GM18858 (cell line): ENCODE data around the gene ANKMY1.

Source experiments
- ATAC-seq: cut with Tn5 transposase; IDR thresholded peaks from one replicate; pipeline ENCODE4 v1.9.1; 2021; ENCODE audit not compliant: unreplicated experiment

Gene ANKMY1

GRCh38 chr2:240478346-240479110 lies 79.3 kb downstream of the ANKMY1 start:
- ATAC-seq = no peak

- ATAC-seq = no peak
These were observed 79.9 kb downstream of the ANKMY1 start for GRCh38 chr2:240477916-240478315.

GRCh38 chr2:240473211-240473610 lies 84.6 kb downstream of the ANKMY1 start:
- no peak for ATAC-seq

- ATAC-seq = no peak
These were observed 85.6 kb downstream of the ANKMY1 start for GRCh38 chr2:240472078-240472790.

GRCh38 chr2:240469740-240470139 lies 88.0 kb downstream of the ANKMY1 start:
- no peak for ATAC-seq

- ATAC-seq = no peak
These were observed 88.5 kb downstream of the ANKMY1 start for GRCh38 chr2:240469239-240469636.

- no peak for ATAC-seq
These were observed 89.2 kb downstream of the ANKMY1 start for GRCh38 chr2:240468303-240469238.

- no peak for ATAC-seq
These were observed 90.0 kb downstream of the ANKMY1 start for GRCh38 chr2:240467659-240468302.

- no peak for ATAC-seq
These were observed 90.6 kb downstream of the ANKMY1 start for GRCh38 chr2:240467149-240467642.

GRCh38 chr2:240466579-240467148 lies 91.1 kb downstream of the ANKMY1 start:
- ATAC-seq = no peak

GRCh38 chr2:240465765-240466578 lies 91.8 kb downstream of the ANKMY1 start:
- ATAC-seq = no peak

GRCh38 chr2:240465268-240465764 lies 92.5 kb downstream of the ANKMY1 start:
- no peak for ATAC-seq

- ATAC-seq = no peak
These were observed 93.1 kb downstream of the ANKMY1 start for GRCh38 chr2:240464514-240465241.

- no peak for ATAC-seq
These were observed 93.8 kb downstream of the ANKMY1 start for GRCh38 chr2:240463866-240464481.

GRCh38 chr2:240463274-240463865 lies 94.4 kb downstream of the ANKMY1 start:
- no peak for ATAC-seq

GRCh38 chr2:240462707-240463273 lies 95.0 kb downstream of the ANKMY1 start:
- no peak for ATAC-seq

- ATAC-seq = no peak
These were observed 95.6 kb downstream of the ANKMY1 start for GRCh38 chr2:240462073-240462706.
